Peyer's patch (tissue), 4 donors: ENCODE measurements around the gene ZCCHC14.

Experiments
- CTCF ChIP-seq, 6 experiments: fragments of 450-650 bp in 4 of 6; fragments of 200-600 bp in 2 of 6; sonication (generic) in 1 of 6; IDR thresholded peaks; one replicate each; pipeline ENCODE4 v1.5.1; 2017 to 2019; ENCODE audit warnings: antibody characterized with exemption in 6 of 6, mild to moderate bottlenecking in 3 of 6, moderate library complexity in 1 of 6
- POLR2A ChIP-seq, 2 donors: fragments of 450-650 bp; IDR thresholded peaks; one replicate each; pipeline ENCODE4 v1.5.1; 2017; ENCODE audit warnings: antibody characterized with exemption in 2 of 2, mild to moderate bottlenecking in 2 of 2, moderate library complexity in 2 of 2

- no peak for TF ChIP-seq POLR2A (IDR thresholded peaks at IDR 0.05)
- TF ChIP-seq CTCF (IDR thresholded peaks at IDR 0.05) = no peak
Observed at GRCh38 chr16:87412996-87413421, 79.8 kb downstream of the ZCCHC14 start.
